T-cell (primary cell): ENCODE measurements around the gene ADAMTS1. TPM values are rescaled to one million over a fixed set of nuclear protein-coding genes. Genes with fewer than 3 reads are reported as not detected.

ENCODE experiments used
- ATAC-seq, 4 experiments: fragments of 200-7000 bp in 3 of 4; fragments of 150-1000 bp in 1 of 4; cut with Tn5 transposase; replicated peaks in 1 of 4; 1 replicate in 3 of 4; 2 replicates in 1 of 4; pipeline ENCODE4 v1.10.0; 2021; ENCODE audit warnings: moderate library complexity in 3 of 4, mild to moderate bottlenecking in 2 of 4, moderate number of reproducible peaks in 1 of 4
- CTCF ChIA-PET, 2 donors: fragments of 300-600 bp; sonication (Branson Sonifier 250); formaldehyde crosslinking; loops; one replicate each; lab custom pipeline; 2022; ENCODE audit warnings: antibody characterized with exemption in 2 of 2; lab: Charles Lee
- POLR2A ChIA-PET, 2 donors: fragments of 300-600 bp; sonication (Branson Sonifier 250); formaldehyde crosslinking; loops; one replicate each; lab custom pipeline; 2022; ENCODE audit warnings: antibody characterized with exemption in 2 of 2; lab: Charles Lee
- DNase-seq, 35 experiments: peaks; one replicate each; pipeline versions ENCODE4 v3.0.0 to v3.0.0-alpha.2; 2013 to 2023
- H3K27ac ChIP-seq: one replicate; pipeline ENCODE4 v1.5.1; 2013; ENCODE audit warnings: low read length
- H3K27me3 ChIP-seq, 2 experiments: replicated peaks in 1 of 2; 1 replicate in 1 of 2; 2 replicates in 1 of 2; pipeline versions ENCODE4 v1.6.1 to v1.7.0; 2013; ENCODE audit warnings: low read length in 1 of 2, mixed read lengths in 1 of 2; ENCODE audit not compliant: control insufficient read depth in 2 of 2, insufficient read depth in 2 of 2; ENCODE audit errors: extremely low read depth in 1 of 2
- H3K36me3 ChIP-seq, 2 donors: 1 replicate in 1 of 2; 2 replicates in 1 of 2; pipeline versions ENCODE4 v1.6.1 to v1.7.0; 2013; ENCODE audit warnings: low read length in 1 of 2; ENCODE audit not compliant: control insufficient read depth in 2 of 2, insufficient read depth in 1 of 2; ENCODE audit errors: extremely low read depth in 1 of 2
- H3K4me1 ChIP-seq, 2 experiments: 1 replicate in 1 of 2; 2 replicates in 1 of 2; pipeline versions ENCODE4 v1.6.1 to v1.7.0; 2013; ENCODE audit warnings: low read length in 2 of 2, mixed read lengths in 1 of 2; ENCODE audit not compliant: insufficient read depth in 2 of 2, control insufficient read depth in 1 of 2; ENCODE audit errors: extremely low read depth in 1 of 2
- H3K4me3 ChIP-seq, 2 donors: 1 replicate in 1 of 2; 2 replicates in 1 of 2; pipeline versions ENCODE4 v1.5.1 to v1.7.0; 2013; ENCODE audit warnings: mild to moderate bottlenecking in 2 of 2, low read length in 1 of 2, moderate library complexity in 1 of 2; ENCODE audit not compliant: control insufficient read depth in 1 of 2; ENCODE audit errors: extremely low read depth in 1 of 2
- H3K9me3 ChIP-seq: 2 replicates; pipeline ENCODE4 v1.7.0; 2013
- H3K27ac Mint-ChIP-seq, 2 donors: one replicate each; pipeline ENCODE4 v1.8.0; 2020 to 2021; ENCODE audit warnings: mild to moderate bottlenecking in 2 of 2, mixed read lengths in 2 of 2
- H3K27me3 Mint-ChIP-seq, 2 donors: one replicate each; pipeline ENCODE4 v1.8.0; 2021 to 2022; ENCODE audit warnings: mixed read lengths in 2 of 2
- H3K36me3 Mint-ChIP-seq: one replicate; pipeline ENCODE4 v1.8.0; 2021; ENCODE audit warnings: mixed read lengths
- H3K4me1 Mint-ChIP-seq, 3 donors: one replicate each; pipeline ENCODE4 v1.8.0; 2020 to 2022; ENCODE audit warnings: mixed read lengths in 3 of 3, mild to moderate bottlenecking in 1 of 3
- H3K4me3 Mint-ChIP-seq, 3 donors: one replicate each; pipeline ENCODE4 v1.8.0; 2020 to 2022; ENCODE audit warnings: mild to moderate bottlenecking in 3 of 3, mixed read lengths in 3 of 3, moderate library complexity in 3 of 3
- H3K9me3 Mint-ChIP-seq, 3 donors: one replicate each; pipeline ENCODE4 v1.8.0; 2020 to 2022; ENCODE audit warnings: mixed read lengths in 3 of 3
- WGBS: methylation state at CpG from one replicate; pipeline ENCODE4 v1.1.5; 2013; ENCODE audit warnings: missing lambda C conversion rate; ENCODE audit not compliant: insufficient coverage; 5-methylcytosine and 5-hydroxymethylcytosine counted together
- total RNA-seq, 35 experiments: library from RNA in 6 of 35; stranded (reverse) in 6 of 35; fragments of 120-200 nt in 1 of 35; gene quantifications; one replicate each; pipeline versions ENCODE4 v1.2.1 to v1.2.4 and lab custom pipeline; 2013 to 2026

The ADAMTS1 gene
- total RNA-seq, 5 donors from 2014 or later (not counting 1 experiment from before 2014, with no cell fraction given): 0.40 to 1.7 (median 0.72) TPM

DNA sequence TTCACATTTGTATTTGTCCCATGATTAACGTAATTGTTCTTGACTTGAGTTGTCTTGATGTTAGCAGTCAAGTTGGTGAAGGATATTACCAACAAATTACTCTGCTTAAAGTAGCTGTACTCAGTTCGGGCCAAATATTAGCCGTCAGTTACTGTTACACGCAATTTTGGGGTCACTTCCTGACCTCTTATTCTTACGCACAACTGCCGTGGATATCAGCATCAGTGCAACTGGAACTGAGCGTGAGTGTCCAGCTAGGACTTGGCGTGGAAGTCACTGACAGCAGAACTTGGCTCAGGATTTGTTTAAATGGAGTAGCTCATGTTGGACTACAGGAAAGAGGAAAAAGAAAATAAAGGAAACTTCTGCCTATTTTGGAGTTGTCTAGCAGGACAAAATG lies 56.4 kb downstream of the ADAMTS1 start:
- Mint-ChIP-seq H3K9me3 (peaks cover 4% of the 10 kb centered on the region in 3 donors), H3K4me3 (no peak overlapping the region), H3K27me3 (peaks cover under 1 to 5% of the 10 kb centered on the region in 2 donors), H3K27ac (no peak overlapping the region), H3K36me3 (no peaks in the 10 kb centered on the region), H3K4me1 (no peaks in the 10 kb centered on the region)
- Histone ChIP-seq H3K36me3 (no peaks in the 10 kb centered on the region), H3K4me3 (no peak overlapping the region), H3K4me1 (no peaks in the 10 kb centered on the region), H3K27me3 (no peaks in the 10 kb centered on the region), H3K9me3 (no peaks in the 10 kb centered on the region), H3K27ac (no peak overlapping the region)
- ATAC-seq (no peak), DNase-seq (no peak)
- POLR2A ChIA-PET: no interaction called here
- WGBS: 86% methylated on average over 5 of the region's 8 CpGs
- CTCF ChIA-PET: interaction anchor here in 1 of 2 donors (0.5 kb wide), 1 partner anchor 908 kb away, joined by 3 read pairs; no protein-coding TSS in a partner anchor

Other genes starting within 250 kb of the ADAMTS1 start
- gene ADAMTS5, start 121.7 kb upstream of the ADAMTS1 start, total RNA-seq: under 1 TPM in 1 of 5 donors, not detected in 4; 0.03 TPM